HG03378 (cell line): ENCODE data around the gene RNF144B.
A peak's percentile ranks its signal among the peaks of the same experiment; 100 is the strongest.
"Not testable (repeated sequence)": the region's sequence is repeated elsewhere in the genome, so short reads cannot be mapped to it uniquely, and the experiment has no call there.

Source experiments
- ATAC-seq: cut with Tn5 transposase; IDR thresholded peaks from one replicate; pipeline ENCODE4 v1.9.1; 2021; ENCODE audit warnings: mild to moderate bottlenecking, moderate library complexity; ENCODE audit not compliant: unreplicated experiment

RNF144B gene

GRCh38 chr6:18387061-18387721 lies at the start of gene RNF144B:
Gene RNF144B (plus strand): TSS chr6:18387350. CDS start chr6:18399535, 12,185 bp downstream.
- peak; percentile 78 for ATAC-seq

- ATAC-seq = no peak
Observed at GRCh38 chr6:18339599-18339998, 47.6 kb upstream of the RNF144B start.

- no peak for ATAC-seq
Observed at GRCh38 chr6:18340781-18341551, 46.2 kb upstream of the RNF144B start.

- no peak for ATAC-seq
Observed at GRCh38 chr6:18342223-18342622, 44.9 kb upstream of the RNF144B start.

GRCh38 chr6:18343741-18344140 lies 43.4 kb upstream of the RNF144B start:
- ATAC-seq = no peak

- ATAC-seq = no peak
Observed at GRCh38 chr6:18347021-18347577, 40.1 kb upstream of the RNF144B start.

- ATAC-seq = no peak
Observed at GRCh38 chr6:18347866-18348265, 39.3 kb upstream of the RNF144B start.

GRCh38 chr6:18349386-18349785 lies 37.8 kb upstream of the RNF144B start:
- ATAC-seq = no peak

GRCh38 chr6:18350271-18350670 lies 36.9 kb upstream of the RNF144B start:
- ATAC-seq = no peak

GRCh38 chr6:18350712-18351111 lies 36.4 kb upstream of the RNF144B start:
- ATAC-seq = peak; percentile 48

- ATAC-seq = no peak
Observed at GRCh38 chr6:18352001-18352400, 35.1 kb upstream of the RNF144B start.

- ATAC-seq = no peak
Observed at GRCh38 chr6:18352842-18353241, 34.3 kb upstream of the RNF144B start.

GRCh38 chr6:18353251-18353650 lies 33.9 kb upstream of the RNF144B start:
- ATAC-seq = no peak

GRCh38 chr6:18357546-18357945 lies 29.6 kb upstream of the RNF144B start:
- not testable (repeated sequence) for ATAC-seq

GRCh38 chr6:18359237-18359885 lies 27.8 kb upstream of the RNF144B start:
- ATAC-seq = peak; percentile 92

GRCh38 chr6:18360188-18360587 lies 27.0 kb upstream of the RNF144B start:
- no peak for ATAC-seq

- no peak for ATAC-seq
Observed at GRCh38 chr6:18362058-18362561, 25.0 kb upstream of the RNF144B start.

- ATAC-seq = no peak
Observed at GRCh38 chr6:18363746-18364145, 23.4 kb upstream of the RNF144B start.

- not testable (repeated sequence) for ATAC-seq
Observed at GRCh38 chr6:18364561-18364960, 22.6 kb upstream of the RNF144B start.

- no peak for ATAC-seq
Observed at GRCh38 chr6:18367371-18367770, 19.8 kb upstream of the RNF144B start.
